PC-9 (cell line): Measurements from ENCODE around the gene SDK1. TPM values are rescaled to one million over a fixed set of nuclear protein-coding genes. Genes with fewer than 3 reads are reported as not detected.

Source experiments
- BruUV-seq: library from RNA; stranded (reverse); fragments of 400-500 nt; replicated peaks from 2 replicates; lab custom pipeline; 2021; lab: Mats Ljungman, UMichigan
- CTCF ChIA-PET: fragments of 300-600 bp; sonication (Branson Sonifier 250); formaldehyde crosslinking; loops from one replicate; lab custom pipeline; 2022; ENCODE audit warnings: antibody characterized with exemption; lab: Charles Lee
- POLR2A ChIA-PET: fragments of 300-600 bp; sonication (Branson Sonifier 250); formaldehyde crosslinking; loops from one replicate; lab custom pipeline; 2022; ENCODE audit warnings: antibody characterized with exemption; ENCODE audit not compliant: unreplicated experiment; lab: Charles Lee
- DNase-seq, 2 experiments: peaks; one replicate each; pipeline versions ENCODE4 v3.0.0 to v3.0.0-alpha.2; 2015 to 2022; ENCODE audit warnings: mixed read lengths in 1 of 2
- H2AFZ ChIP-seq: fragments of 200-600 bp; sonication (generic); 2 replicates; pipeline ENCODE4 v1.8.1; 2017; ENCODE audit warnings: antibody characterized with exemption
- H3F3A ChIP-seq: fragments of 200-600 bp; sonication (generic); 2 replicates; pipeline ENCODE4 v1.8.1; 2017; ENCODE audit warnings: antibody characterized with exemption, mild to moderate bottlenecking, low read depth; ENCODE audit not compliant: insufficient read depth
- H3K27ac ChIP-seq: fragments of 200-600 bp; sonication (generic); 2 replicates; pipeline ENCODE4 v1.6.1; 2016; ENCODE audit warnings: mixed run types
- H3K27me3 ChIP-seq: fragments of 200-600 bp; sonication (generic); 2 replicates; pipeline ENCODE4 v1.6.1; 2016; ENCODE audit warnings: low read depth, mixed run types; ENCODE audit not compliant: insufficient read depth
- H3K36me3 ChIP-seq: fragments of 200-600 bp; sonication (generic); 2 replicates; pipeline ENCODE4 v1.6.1; 2016; ENCODE audit warnings: low read depth, mixed run types
- H3K4me1 ChIP-seq: fragments of 200-600 bp; sonication (generic); replicated peaks from 2 replicates; pipeline ENCODE4 v1.6.1; 2016; ENCODE audit warnings: mixed run types; ENCODE audit not compliant: insufficient read depth
- H3K4me2 ChIP-seq: fragments of 200-600 bp; sonication (generic); 2 replicates; pipeline ENCODE4 v1.6.1; 2017; ENCODE audit warnings: mixed run types
- H3K4me3 ChIP-seq: fragments of 200-600 bp; sonication (generic); 2 replicates; pipeline ENCODE4 v1.6.1; 2016; ENCODE audit warnings: mixed run types
- H3K79me2 ChIP-seq: fragments of 200-600 bp; sonication (generic); 2 replicates; pipeline ENCODE4 v1.6.1; 2017; ENCODE audit warnings: low read depth, mixed run types
- H3K9me2 ChIP-seq: fragments of 200-600 bp; sonication (generic); 2 replicates; pipeline ENCODE4 v1.8.1; 2017; ENCODE audit warnings: mild to moderate bottlenecking; ENCODE audit not compliant: insufficient read depth
- H3K9me3 ChIP-seq: fragments of 200-600 bp; sonication (generic); 2 replicates; pipeline ENCODE4 v1.8.1; 2016; ENCODE audit warnings: low read depth; ENCODE audit not compliant: insufficient read depth
- H4K20me1 ChIP-seq: fragments of 200-600 bp; sonication (generic); 2 replicates; pipeline ENCODE4 v1.8.1; 2017; ENCODE audit not compliant: insufficient read depth
- CTCF ChIP-seq: fragments of 200-600 bp; sonication (generic); conservative IDR thresholded peaks from 2 replicates; pipeline ENCODE4 v1.6.1; 2017; ENCODE audit warnings: mixed run types, antibody characterized with exemption, mild to moderate bottlenecking, moderate library complexity
- EZH2 ChIP-seq: fragments of 200-600 bp; sonication (generic); IDR thresholded peaks from 2 replicates; pipeline ENCODE4 v1.8.0; 2017; ENCODE audit warnings: antibody characterized with exemption, low read depth
- intact Hi-C: fragments of 100-400 bp; cut with micrococcal nuclease; formaldehyde crosslinking; loops from one replicate; pipeline ENCODE4 v1.10.0; 2022; ENCODE audit not compliant: unreplicated experiment
- total RNA-seq: library from RNA; stranded (reverse); gene quantifications from 2 replicates; pipeline ENCODE4 v1.2.3, GENCODE V29; 2021

Gene SDK1
- total RNA-seq, 1 experiment from 2014 or later: not detected

GRCh38 chr7:4189131-4189570, 888.1 kb downstream of the SDK1 start:
- H3K27ac ChIP-seq: no peak overlapping the region
- TF ChIP-seq CTCF: no peak
- TF ChIP-seq EZH2: no peak
- no peaks in the 10 kb centered on the region for H3K79me2 ChIP-seq
- H3K9me2 ChIP-seq: no peaks in the 10 kb centered on the region
- no peak for DNase-seq
- no peaks in the 10 kb centered on the region for H3F3A ChIP-seq
- no peak overlapping the region for H2AFZ ChIP-seq
- ChIA-PET POLR2A (no interaction called here), CTCF (no interaction called here)
- peaks cover 85% of the 10 kb centered on the region for H3K27me3 ChIP-seq
- H3K36me3 ChIP-seq: no peaks in the 10 kb centered on the region
- intact Hi-C loops: no loop called here
- H3K4me1 ChIP-seq: no peaks in the 10 kb centered on the region
- H4K20me1 ChIP-seq: no peaks in the 10 kb centered on the region; the same call in 1 of the 2 replicates
- no TSS peak for BruUV-seq
- H3K4me2 ChIP-seq: no peak overlapping the region
- no peaks in the 10 kb centered on the region for H3K9me3 ChIP-seq
- no peak overlapping the region for H3K4me3 ChIP-seq

DNA sequence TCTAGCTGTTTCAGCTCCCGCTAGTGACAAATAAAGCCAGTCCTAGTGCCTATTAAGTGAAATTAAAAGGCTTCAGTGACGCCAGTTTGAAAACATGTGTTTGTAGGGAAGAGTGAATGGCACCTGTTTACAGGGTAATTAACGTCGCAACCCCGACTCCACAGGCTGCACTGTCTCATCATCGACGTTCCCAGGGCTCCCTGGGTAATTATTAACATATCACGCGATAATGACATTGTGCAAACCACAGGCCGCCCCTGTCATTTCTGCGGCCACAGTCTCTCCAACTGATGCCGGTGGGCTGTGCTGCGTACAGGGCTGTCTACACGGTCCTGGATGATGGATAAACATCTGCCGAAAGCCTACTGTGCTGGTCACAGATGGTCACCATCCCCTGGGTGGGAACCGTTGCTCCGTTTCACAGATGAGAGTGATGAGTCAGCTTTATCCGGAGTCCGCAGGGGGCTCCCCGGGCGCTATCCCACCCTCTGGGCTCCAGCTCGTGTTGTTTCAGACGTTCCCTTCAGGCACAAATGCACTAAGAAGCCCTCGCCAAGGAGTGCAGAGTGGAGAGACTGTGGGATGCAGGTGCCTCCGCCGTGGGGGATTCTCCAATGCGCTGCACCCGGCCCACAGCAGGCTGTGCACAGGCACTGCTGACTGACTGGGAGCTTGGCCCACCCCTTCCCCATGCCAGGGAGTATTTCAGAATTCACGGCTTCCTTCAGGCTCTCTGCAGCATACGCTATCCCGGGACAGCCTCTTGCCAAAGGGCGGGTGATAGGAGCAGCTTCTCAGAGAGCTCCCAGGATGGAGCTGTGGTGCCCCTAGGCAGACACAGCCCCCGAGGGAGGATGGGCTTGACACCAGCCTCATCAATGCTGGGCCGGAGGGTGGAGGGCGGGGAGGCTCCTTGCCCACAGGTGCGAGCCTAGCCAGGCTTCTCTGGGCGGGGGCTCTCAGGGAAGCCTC, 889.2 kb downstream of the SDK1 start:
- BruUV-seq: no TSS peak
- Histone ChIP-seq H2AFZ (no peak overlapping the region), H3F3A (no peaks in the 10 kb centered on the region), H3K4me1 (no peaks in the 10 kb centered on the region), H3K79me2 (no peaks in the 10 kb centered on the region), H3K27me3 (peaks cover 76% of the 10 kb centered on the region), H3K27ac (no peak overlapping the region), H3K36me3 (no peaks in the 10 kb centered on the region), H4K20me1 (no peaks in the 10 kb centered on the region; the same call in 1 of the 2 replicates), H3K9me3 (no peaks in the 10 kb centered on the region), H3K4me2 (no peak overlapping the region), H3K9me2 (no peaks in the 10 kb centered on the region), H3K4me3 (no peak overlapping the region)
- DNase-seq: no peak
- intact Hi-C loops: no loop called here
- ChIA-PET CTCF (no interaction called here), POLR2A (no interaction called here)
- no peak for TF ChIP-seq EZH2

- TF ChIP-seq EZH2: no peak
- TF ChIP-seq CTCF: no peak
- no peaks in the 10 kb centered on the region for H3F3A ChIP-seq
- ChIA-PET POLR2A (no interaction called here), CTCF (no interaction called here)
- H4K20me1 ChIP-seq: no peaks in the 10 kb centered on the region; the same call in 1 of the 2 replicates
- no peaks in the 10 kb centered on the region for H3K9me3 ChIP-seq
- peaks cover 76% of the 10 kb centered on the region for H3K27me3 ChIP-seq
- H3K4me2 ChIP-seq: no peak overlapping the region
- H3K4me1 ChIP-seq: no peaks in the 10 kb centered on the region
- H3K36me3 ChIP-seq: no peaks in the 10 kb centered on the region
- H3K9me2 ChIP-seq: no peaks in the 10 kb centered on the region
- no peak overlapping the region for H3K27ac ChIP-seq
- H3K4me3 ChIP-seq: no peak overlapping the region
- no peak for DNase-seq
- intact Hi-C loops: no loop called here
- no peaks in the 10 kb centered on the region for H3K79me2 ChIP-seq
- H2AFZ ChIP-seq: no peak overlapping the region
- no TSS peak for BruUV-seq
Observed at GRCh38 chr7:4191046-4191445, 890.0 kb downstream of the SDK1 start.
